ENCODE data around the gene TBC1D22A.

Gene TBC1D22A

DNA sequence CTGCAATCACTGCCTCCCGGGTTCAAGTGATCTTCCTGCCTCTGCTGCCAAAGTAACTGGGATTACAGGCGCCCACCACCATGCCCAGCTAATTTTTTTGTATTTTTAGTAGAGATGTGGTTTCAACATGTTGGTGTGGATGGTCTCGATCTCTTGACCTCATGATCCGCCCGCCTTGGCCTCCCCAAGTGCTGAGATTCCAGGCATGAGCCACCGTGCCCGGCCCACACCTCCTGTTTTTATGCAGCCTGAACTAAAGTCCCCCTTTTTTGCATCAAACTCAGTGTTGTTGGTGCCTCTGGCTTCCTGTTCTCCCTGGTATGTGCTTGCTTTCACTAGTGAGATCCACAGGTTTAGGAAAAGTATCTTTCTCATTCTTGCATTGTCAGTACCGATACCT, 4.2 kb downstream of the TBC1D22A start:
- Histone ChIP-seq H3K9me3 (ENCODE audit: severe bottlenecking) (no peaks in the 10 kb centered on the region), H3K4me3 (ENCODE audit: severe bottlenecking) (no peak overlapping the region), H3K27ac (ENCODE audit: poor library complexity, severe bottlenecking) (no peak overlapping the region), H3K4me1 (ENCODE audit: insufficient read depth, poor library complexity, severe bottlenecking) (peaks cover under 1% of the 10 kb centered on the region), H3K27me3 (ENCODE audit: insufficient read depth, poor library complexity, severe bottlenecking) (no peaks in the 10 kb centered on the region), H3K36me3 (ENCODE audit: low read depth) (no peaks in the 10 kb centered on the region)
- no peak for ATAC-seq (ENCODE audit: low read depth)
- TF ChIP-seq, protein P1, sequence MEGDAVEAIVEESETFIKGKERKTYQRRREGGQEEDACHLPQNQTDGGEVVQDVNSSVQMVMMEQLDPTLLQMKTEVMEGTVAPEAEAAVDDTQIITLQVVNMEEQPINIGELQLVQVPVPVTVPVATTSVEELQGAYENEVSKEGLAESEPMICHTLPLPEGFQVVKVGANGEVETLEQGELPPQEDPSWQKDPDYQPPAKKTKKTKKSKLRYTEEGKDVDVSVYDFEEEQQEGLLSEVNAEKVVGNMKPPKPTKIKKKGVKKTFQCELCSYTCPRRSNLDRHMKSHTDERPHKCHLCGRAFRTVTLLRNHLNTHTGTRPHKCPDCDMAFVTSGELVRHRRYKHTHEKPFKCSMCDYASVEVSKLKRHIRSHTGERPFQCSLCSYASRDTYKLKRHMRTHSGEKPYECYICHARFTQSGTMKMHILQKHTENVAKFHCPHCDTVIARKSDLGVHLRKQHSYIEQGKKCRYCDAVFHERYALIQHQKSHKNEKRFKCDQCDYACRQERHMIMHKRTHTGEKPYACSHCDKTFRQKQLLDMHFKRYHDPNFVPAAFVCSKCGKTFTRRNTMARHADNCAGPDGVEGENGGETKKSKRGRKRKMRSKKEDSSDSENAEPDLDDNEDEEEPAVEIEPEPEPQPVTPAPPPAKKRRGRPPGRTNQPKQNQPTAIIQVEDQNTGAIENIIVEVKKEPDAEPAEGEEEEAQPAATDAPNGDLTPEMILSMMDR (IDR thresholded peaks at IDR 0.05; ENCODE audit: poor library complexity, severe bottlenecking): no peak
- no peak for DNase-seq (ENCODE audit: low spot score)

DNA sequence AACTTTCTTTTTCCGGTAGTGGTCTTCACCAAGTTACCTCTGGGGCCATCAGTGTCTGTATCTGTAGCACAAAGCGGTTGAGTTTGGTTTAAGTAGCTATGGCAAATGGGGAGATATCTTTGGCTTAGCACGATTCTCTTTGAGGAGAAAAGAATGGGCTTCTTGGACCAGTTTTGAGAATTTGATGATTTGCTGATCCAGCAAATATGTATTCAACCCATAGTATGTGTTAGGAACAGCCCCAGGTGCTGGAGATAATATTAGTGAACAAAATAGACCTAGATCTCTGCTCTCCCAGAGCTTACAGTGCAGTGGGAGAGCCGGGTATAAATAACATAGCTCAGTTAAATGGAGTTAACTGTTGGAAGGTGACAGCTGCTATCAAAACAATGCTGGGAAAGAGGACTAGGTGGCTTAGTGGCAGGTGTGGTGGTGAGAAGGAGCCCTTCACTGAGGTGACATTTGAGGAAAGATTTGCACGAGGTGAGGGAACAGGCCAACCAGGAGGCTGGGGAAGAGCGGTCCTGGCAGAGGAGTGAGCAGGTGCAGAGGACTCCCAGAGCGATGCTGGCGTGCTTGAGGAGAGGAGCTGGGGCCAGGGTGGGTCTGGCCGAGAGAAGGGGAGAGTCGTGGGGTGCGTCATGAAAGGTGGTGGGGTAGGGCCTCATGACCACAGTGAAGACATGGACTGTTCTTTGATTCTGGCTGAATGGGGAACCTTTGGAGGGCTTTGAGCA, 5.0 kb downstream of the TBC1D22A start:
- no peaks in the 10 kb centered on the region for H3K4me1 ChIP-seq (ENCODE audit: insufficient read depth, poor library complexity, severe bottlenecking)
- no peaks in the 10 kb centered on the region for H3K27me3 ChIP-seq (ENCODE audit: insufficient read depth, poor library complexity, severe bottlenecking)
- H3K4me3 ChIP-seq (ENCODE audit: severe bottlenecking): no peak overlapping the region
- H3K36me3 ChIP-seq (ENCODE audit: low read depth): no peaks in the 10 kb centered on the region
- DNase-seq (ENCODE audit: low spot score): no peak
- no peaks in the 10 kb centered on the region for H3K9me3 ChIP-seq (ENCODE audit: severe bottlenecking)
- TF ChIP-seq, protein P1 (IDR thresholded peaks at IDR 0.05; ENCODE audit: poor library complexity, severe bottlenecking): no peak
- no peak for ATAC-seq (ENCODE audit: low read depth)
- H3K27ac ChIP-seq (ENCODE audit: poor library complexity, severe bottlenecking): no peak overlapping the region

DNA sequence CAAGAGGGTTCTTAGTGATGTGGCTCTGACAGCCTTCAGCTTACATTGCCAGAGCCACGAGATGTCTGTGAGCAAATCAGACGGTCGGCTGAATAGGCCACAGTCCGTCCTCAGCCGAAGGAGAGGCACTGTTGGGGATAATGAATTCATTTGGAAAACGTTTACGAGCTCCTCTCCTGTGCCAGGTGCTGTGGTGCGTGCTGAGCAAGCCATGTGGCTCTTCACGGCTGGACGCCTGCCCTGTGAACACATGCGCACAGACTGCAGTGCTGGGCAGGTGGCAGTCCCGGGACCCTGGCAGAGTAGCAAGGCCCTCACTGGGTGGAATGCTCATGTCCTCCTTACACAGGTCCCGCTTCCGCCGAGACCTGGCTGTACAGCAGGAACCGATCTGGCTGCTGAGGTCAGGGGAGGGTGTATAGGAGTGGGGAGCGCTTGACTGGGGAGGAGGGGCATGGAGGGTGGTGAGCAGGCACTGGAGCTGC, 6.8 kb downstream of the TBC1D22A start:
- ATAC-seq (ENCODE audit: low read depth) (no peak), DNase-seq (ENCODE audit: low spot score) (no peak)
- H3K27ac ChIP-seq (ENCODE audit: poor library complexity, severe bottlenecking): no peak overlapping the region
- TF ChIP-seq, protein P1 (IDR thresholded peaks at IDR 0.05; ENCODE audit: poor library complexity, severe bottlenecking): no peak
- peaks cover 8% of the 10 kb centered on the region for H3K4me1 ChIP-seq (ENCODE audit: insufficient read depth, poor library complexity, severe bottlenecking)
- H3K4me3 ChIP-seq (ENCODE audit: severe bottlenecking): no peak overlapping the region
- H3K27me3 ChIP-seq (ENCODE audit: insufficient read depth, poor library complexity, severe bottlenecking): no peaks in the 10 kb centered on the region
- no peaks in the 10 kb centered on the region for H3K9me3 ChIP-seq (ENCODE audit: severe bottlenecking)
- no peaks in the 10 kb centered on the region for H3K36me3 ChIP-seq (ENCODE audit: low read depth)

DNA sequence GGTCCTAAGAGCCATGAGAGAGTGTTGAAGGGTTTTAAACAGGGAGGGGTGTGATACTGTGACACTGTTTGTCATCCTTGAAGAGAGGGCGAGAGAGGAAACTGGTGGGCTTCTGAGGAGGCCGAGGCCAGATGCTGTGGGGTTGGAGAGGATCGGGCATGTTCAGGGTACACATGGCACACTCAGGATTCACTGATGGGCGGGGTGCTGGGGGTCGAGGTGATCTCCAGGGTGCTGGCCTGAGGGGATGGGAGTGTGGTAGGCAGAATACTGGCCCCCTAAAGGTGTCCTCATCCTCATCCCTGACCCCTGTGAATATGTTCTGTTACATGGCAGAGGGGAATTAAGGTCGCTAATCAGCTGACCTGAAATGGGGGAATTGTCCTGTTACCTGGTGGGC, 7.3 kb downstream of the TBC1D22A start:
- H3K36me3 ChIP-seq (ENCODE audit: low read depth): no peaks in the 10 kb centered on the region
- H3K27me3 ChIP-seq (ENCODE audit: insufficient read depth, poor library complexity, severe bottlenecking): no peaks in the 10 kb centered on the region
- H3K4me1 ChIP-seq (ENCODE audit: insufficient read depth, poor library complexity, severe bottlenecking): peaks cover 13% of the 10 kb centered on the region
- no peaks in the 10 kb centered on the region for H3K9me3 ChIP-seq (ENCODE audit: severe bottlenecking)
- no peak overlapping the region for H3K27ac ChIP-seq (ENCODE audit: poor library complexity, severe bottlenecking)
- TF ChIP-seq, protein P1 (IDR thresholded peaks at IDR 0.05; ENCODE audit: poor library complexity, severe bottlenecking): no peak
- H3K4me3 ChIP-seq (ENCODE audit: severe bottlenecking): no peak overlapping the region
- no peak for DNase-seq (ENCODE audit: low spot score)
- no peak for ATAC-seq (ENCODE audit: low read depth)

DNA sequence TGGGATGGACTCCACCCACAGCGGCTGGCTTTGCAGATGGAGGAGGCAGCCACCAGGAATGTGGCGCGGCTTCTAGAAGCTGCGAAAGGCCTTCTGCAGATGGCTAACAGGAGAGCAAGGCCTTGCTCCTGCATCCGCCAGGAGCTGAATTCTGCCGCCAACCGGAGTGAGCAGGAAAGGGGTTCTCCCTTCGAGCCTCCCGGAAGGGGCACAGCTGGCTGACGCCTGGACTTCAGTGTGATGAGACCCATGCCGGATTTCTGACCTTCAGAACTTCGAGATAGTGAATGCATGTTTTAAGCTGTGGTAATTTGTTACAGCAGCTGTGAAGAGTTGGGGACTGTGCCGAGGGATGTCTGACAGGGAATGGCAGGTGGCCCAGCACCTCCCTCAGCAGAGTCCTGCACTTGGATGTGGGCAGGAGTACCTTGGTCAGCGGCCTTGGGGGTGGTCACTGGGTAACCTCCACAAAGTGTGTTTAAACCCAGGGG, 7.7 kb downstream of the TBC1D22A start:
- Histone ChIP-seq H3K27me3 (ENCODE audit: insufficient read depth, poor library complexity, severe bottlenecking) (no peaks in the 10 kb centered on the region), H3K4me3 (ENCODE audit: severe bottlenecking) (no peak overlapping the region), H3K4me1 (ENCODE audit: insufficient read depth, poor library complexity, severe bottlenecking) (peaks cover 18% of the 10 kb centered on the region), H3K27ac (ENCODE audit: poor library complexity, severe bottlenecking) (no peak overlapping the region), H3K9me3 (ENCODE audit: severe bottlenecking) (no peaks in the 10 kb centered on the region), H3K36me3 (ENCODE audit: low read depth) (no peaks in the 10 kb centered on the region)
- no peak for ATAC-seq (ENCODE audit: low read depth)
- TF ChIP-seq, protein P1 (IDR thresholded peaks at IDR 0.05; ENCODE audit: poor library complexity, severe bottlenecking): no peak
- no peak for DNase-seq (ENCODE audit: low spot score)

All from RWPE2 (cell line).